T1000 (cell line): ENCODE data around the gene DOK7.

Source experiments
- DNase-seq: peaks from one replicate; lab custom pipeline; 2025; ENCODE audit warnings: mixed read lengths; lab: John Stamatoyannopoulos, UW

The DOK7 gene

GRCh38 chr4:3462790-3463415 lies at the start of gene DOK7:
TSS of gene DOK7 (plus strand) at chr4:3463306. CDS start at chr4:3463376, 70 bp downstream.
- DNase-seq, result no peak

- no peak for DNase-seq
Observed at GRCh38 chr4:3413675-3414420, 49.3 kb upstream of the DOK7 start.

GRCh38 chr4:3414421-3415279 lies 48.5 kb upstream of the DOK7 start:
- no peak for DNase-seq

- no peak for DNase-seq
Observed at GRCh38 chr4:3415471-3416141, 47.5 kb upstream of the DOK7 start.

GRCh38 chr4:3416270-3416669 lies 46.8 kb upstream of the DOK7 start:
- DNase-seq, result no peak

GRCh38 chr4:3416821-3417221 lies 46.3 kb upstream of the DOK7 start:
- DNase-seq, result no peak

- DNase-seq, result no peak
Observed at GRCh38 chr4:3417448-3417847, 45.7 kb upstream of the DOK7 start.

GRCh38 chr4:3418029-3418762 lies 44.9 kb upstream of the DOK7 start:
- DNase-seq, result no peak

GRCh38 chr4:3419836-3420605 lies 43.1 kb upstream of the DOK7 start:
- DNase-seq, result no peak

GRCh38 chr4:3420606-3420955 lies 42.5 kb upstream of the DOK7 start:
- DNase-seq, result no peak

- DNase-seq, result no peak
Observed at GRCh38 chr4:3420956-3421355, 42.1 kb upstream of the DOK7 start.

- DNase-seq, result no peak
Observed at GRCh38 chr4:3421470-3421869, 41.6 kb upstream of the DOK7 start.

- no peak for DNase-seq
Observed at GRCh38 chr4:3422241-3422801, 40.8 kb upstream of the DOK7 start.

GRCh38 chr4:3422808-3423297 lies 40.3 kb upstream of the DOK7 start:
- DNase-seq, result no peak

- DNase-seq, result no peak
Observed at GRCh38 chr4:3423406-3423805, 39.7 kb upstream of the DOK7 start.

- DNase-seq, result no peak
Observed at GRCh38 chr4:3423952-3424351, 39.2 kb upstream of the DOK7 start.

GRCh38 chr4:3424522-3425095 lies 38.5 kb upstream of the DOK7 start:
- DNase-seq, result no peak

GRCh38 chr4:3426465-3427133 lies 36.5 kb upstream of the DOK7 start:
- no peak for DNase-seq

- DNase-seq, result no peak
Observed at GRCh38 chr4:3427134-3427476, 36.0 kb upstream of the DOK7 start.
